ENCODE measurements around the gene SEMA5A.

Gene SEMA5A

GRCh38 chr5:9348401-9348996 lies 197.4 kb downstream of the SEMA5A start:
- DNase-seq = no peak

GRCh38 chr5:9347541-9348295 lies 198.2 kb downstream of the SEMA5A start:
- DNase-seq = no peak

- no peak for DNase-seq
These were observed 198.8 kb downstream of the SEMA5A start for GRCh38 chr5:9347032-9347431.

GRCh38 chr5:9344751-9345240 lies 201.1 kb downstream of the SEMA5A start:
- no peak for DNase-seq

- DNase-seq = no peak
These were observed 202.6 kb downstream of the SEMA5A start for GRCh38 chr5:9343146-9343850.

- DNase-seq = no peak
These were observed 203.6 kb downstream of the SEMA5A start for GRCh38 chr5:9342161-9342787.

- no peak for DNase-seq
These were observed 205.8 kb downstream of the SEMA5A start for GRCh38 chr5:9340085-9340484.

GRCh38 chr5:9339206-9339818 lies 206.6 kb downstream of the SEMA5A start:
- no peak for DNase-seq

- DNase-seq = no peak
These were observed 207.1 kb downstream of the SEMA5A start for GRCh38 chr5:9338796-9339195.

GRCh38 chr5:9337928-9338595 lies 207.8 kb downstream of the SEMA5A start:
- no peak for DNase-seq

- no peak for DNase-seq
These were observed 209.9 kb downstream of the SEMA5A start for GRCh38 chr5:9335754-9336495.

GRCh38 chr5:9335269-9335668 lies 210.6 kb downstream of the SEMA5A start:
- no peak for DNase-seq

- no peak for DNase-seq
These were observed 213.8 kb downstream of the SEMA5A start for GRCh38 chr5:9332026-9332425.

- no peak for DNase-seq
These were observed 214.5 kb downstream of the SEMA5A start for GRCh38 chr5:9331372-9331771.

- no peak for DNase-seq
These were observed 216.8 kb downstream of the SEMA5A start for GRCh38 chr5:9329125-9329524.

GRCh38 chr5:9325549-9325948 lies 220.3 kb downstream of the SEMA5A start:
- no peak for DNase-seq

- DNase-seq = no peak
These were observed 221.4 kb downstream of the SEMA5A start for GRCh38 chr5:9324348-9325077.

GRCh38 chr5:9320652-9321051 lies 225.2 kb downstream of the SEMA5A start:
- no peak for DNase-seq

GRCh38 chr5:9318031-9318430 lies 227.8 kb downstream of the SEMA5A start:
- DNase-seq = no peak

- no peak for DNase-seq
These were observed 229.1 kb downstream of the SEMA5A start for GRCh38 chr5:9316733-9317132.

- DNase-seq = no peak
These were observed 229.8 kb downstream of the SEMA5A start for GRCh38 chr5:9316041-9316440.
